Astrocyte (in vitro differentiated cells and primary cell): ENCODE data around the gene RWDD2A. TPM values are rescaled to one million over a fixed set of nuclear protein-coding genes. Genes with fewer than 3 reads are reported as not detected.

ENCODE experiments used
- DNase-seq: peaks from one replicate; pipeline ENCODE4 v3.0.0-alpha.2; 2010; ENCODE audit warnings: low read depth
- FAIRE-seq: peaks from 2 replicates; lab custom pipeline; 2011; peaks lifted over from hg19 to GRCh38; lab: Jason Lieb, UNC
- H2AFZ ChIP-seq: 2 replicates; pipeline ENCODE4 v1.6.0; 2012; ENCODE audit warnings: low read depth, low read length, inconsistent platforms
- H3K27ac ChIP-seq: 2 replicates; pipeline ENCODE4 v1.5.1; 2011; ENCODE audit warnings: low read depth, low read length, inconsistent platforms
- H3K27me3 ChIP-seq: 2 replicates; pipeline ENCODE4 v1.6.0; 2011; ENCODE audit warnings: low read length, inconsistent platforms; ENCODE audit not compliant: insufficient read depth
- H3K36me3 ChIP-seq: 2 replicates; pipeline ENCODE4 v1.5.1; 2011; ENCODE audit warnings: low read length, inconsistent platforms; ENCODE audit not compliant: insufficient read depth
- H3K4me1 ChIP-seq: 2 replicates; pipeline ENCODE4 v1.5.1; 2011; ENCODE audit warnings: low read length, inconsistent platforms; ENCODE audit not compliant: insufficient read depth
- H3K4me2 ChIP-seq: 2 replicates; pipeline ENCODE4 v1.6.0; 2012; ENCODE audit warnings: low read length, inconsistent platforms
- H3K4me3 ChIP-seq: 2 replicates; pipeline ENCODE4 v1.5.1; 2011; ENCODE audit warnings: low read depth, mild to moderate bottlenecking, low read length, inconsistent platforms; ENCODE audit not compliant: insufficient read depth
- H3K79me2 ChIP-seq: 2 replicates; pipeline ENCODE4 v1.6.0; 2012; ENCODE audit warnings: mild to moderate bottlenecking, low read length, inconsistent platforms; ENCODE audit not compliant: insufficient read depth
- H3K9ac ChIP-seq: 2 replicates; pipeline ENCODE4 v1.6.0; 2012; ENCODE audit warnings: mild to moderate bottlenecking, low read length, inconsistent platforms
- H3K9me3 ChIP-seq: 2 replicates; pipeline ENCODE4 v1.5.1; 2012; ENCODE audit warnings: low read depth, mild to moderate bottlenecking, low read length, inconsistent platforms; ENCODE audit not compliant: insufficient read depth
- H4K20me1 ChIP-seq: 2 replicates; pipeline ENCODE4 v1.6.0; 2012; ENCODE audit warnings: low read length, inconsistent platforms; ENCODE audit not compliant: insufficient read depth
- H3K27ac Mint-ChIP-seq: one replicate; pipeline ENCODE4 v1.8.0; 2021; ENCODE audit warnings: mild to moderate bottlenecking, mixed read lengths; ENCODE audit not compliant: unreplicated experiment
- H3K27me3 Mint-ChIP-seq: one replicate; pipeline ENCODE4 v1.8.0; 2021; ENCODE audit warnings: low read depth, mixed read lengths; ENCODE audit not compliant: unreplicated experiment
- H3K36me3 Mint-ChIP-seq: one replicate; pipeline ENCODE4 v1.8.0; 2021; ENCODE audit warnings: low read depth, mixed read lengths; ENCODE audit not compliant: unreplicated experiment
- H3K4me1 Mint-ChIP-seq: one replicate; pipeline ENCODE4 v1.8.0; 2021; ENCODE audit warnings: low read depth, mixed read lengths; ENCODE audit not compliant: unreplicated experiment
- H3K4me3 Mint-ChIP-seq: one replicate; pipeline ENCODE4 v1.8.0; 2021; ENCODE audit warnings: mild to moderate bottlenecking, moderate library complexity, mixed read lengths; ENCODE audit not compliant: unreplicated experiment
- H3K9me3 Mint-ChIP-seq: one replicate; pipeline ENCODE4 v1.8.0; 2021; ENCODE audit warnings: mild to moderate bottlenecking, mixed read lengths; ENCODE audit not compliant: unreplicated experiment
- CTCF ChIP-seq: IDR thresholded peaks from 2 replicates; pipeline ENCODE4 v1.5.1; 2011; ENCODE audit warnings: low read depth, mild to moderate bottlenecking, inconsistent platforms, low read length, moderate library complexity; ENCODE audit not compliant: insufficient read depth
- EZH2 ChIP-seq: IDR thresholded peaks from 2 replicates; pipeline ENCODE4 v1.6.1; 2012; ENCODE audit warnings: mild to moderate bottlenecking, low read length, inconsistent platforms; ENCODE audit not compliant: insufficient read depth
- total RNA-seq: library from RNA; stranded (reverse); gene quantifications from 2 replicates; pipeline ENCODE4 v1.2.1, GENCODE V29; 2021

RWDD2A gene
- total RNA-seq, 1 donor from 2014 or later: 4.9 TPM

GRCh38 chr6:83180426-83180950 lies 12.7 kb upstream of the RWDD2A start:
- Histone ChIP-seq H2AFZ (no peak overlapping the region), H3K9me3 (no peaks in the 10 kb centered on the region), H3K27me3 (no peaks in the 10 kb centered on the region), H3K36me3 (peaks cover 71% of the 10 kb centered on the region), H3K9ac (no peak overlapping the region), H3K27ac (no peak overlapping the region), H3K4me2 (no peak overlapping the region), H3K79me2 (peaks cover 27% of the 10 kb centered on the region), H4K20me1 (peaks cover 74% of the 10 kb centered on the region), H3K4me1 (peaks cover 22% of the 10 kb centered on the region), H3K4me3 (no peak overlapping the region)
- Mint-ChIP-seq H3K9me3 (no peaks in the 10 kb centered on the region), H3K27ac (no peak overlapping the region), H3K27me3 (no peaks in the 10 kb centered on the region), H3K4me3 (no peak overlapping the region), H3K36me3 (peaks cover 30% of the 10 kb centered on the region), H3K4me1 (peaks cover 35% of the 10 kb centered on the region)
- TF ChIP-seq EZH2 (no peak), CTCF (no peak)
- DNase-seq: no peak
- FAIRE-seq: no peak

GRCh38 chr6:83182114-83182513 lies 11.0 kb upstream of the RWDD2A start:
- no peak for TF ChIP-seq EZH2
- no peak for TF ChIP-seq CTCF
- FAIRE-seq (no peak), DNase-seq (no peak)
- peaks cover 68% of the 10 kb centered on the region for H4K20me1 ChIP-seq
- no peaks in the 10 kb centered on the region for H3K27me3 ChIP-seq
- no peak overlapping the region for H3K4me3 Mint-ChIP-seq
- peak overlapping the region; percentile 80 for H3K27ac Mint-ChIP-seq
- peaks cover 32% of the 10 kb centered on the region for H3K36me3 Mint-ChIP-seq
- no peak overlapping the region for H3K4me2 ChIP-seq
- no peaks in the 10 kb centered on the region for H3K9me3 ChIP-seq
- peaks cover 35% of the 10 kb centered on the region for H3K4me1 Mint-ChIP-seq
- H3K27ac ChIP-seq: no peak overlapping the region
- no peaks in the 10 kb centered on the region for H3K9me3 Mint-ChIP-seq
- no peak overlapping the region for H2AFZ ChIP-seq
- H3K36me3 ChIP-seq: peaks cover 68% of the 10 kb centered on the region
- H3K79me2 ChIP-seq: peaks cover 32% of the 10 kb centered on the region
- H3K27me3 Mint-ChIP-seq: no peaks in the 10 kb centered on the region
- H3K4me3 ChIP-seq: no peak overlapping the region
- no peak overlapping the region for H3K9ac ChIP-seq
- peaks cover 22% of the 10 kb centered on the region for H3K4me1 ChIP-seq

- H3K27me3 ChIP-seq: no peaks in the 10 kb centered on the region
- peaks cover 43% of the 10 kb centered on the region for H3K79me2 ChIP-seq
- peaks cover 22% of the 10 kb centered on the region for H3K4me1 ChIP-seq
- Mint-ChIP-seq H3K9me3 (no peaks in the 10 kb centered on the region), H3K27me3 (no peaks in the 10 kb centered on the region), H3K4me3 (peak overlapping the region; percentile 46), H3K36me3 (peaks cover 30% of the 10 kb centered on the region), H3K4me1 (peaks cover 35% of the 10 kb centered on the region), H3K27ac (peak overlapping the region; percentile 94)
- H4K20me1 ChIP-seq: peaks cover 67% of the 10 kb centered on the region
- TF ChIP-seq EZH2 (no peak), CTCF (no peak)
- peak overlapping the region; percentile 60 for H3K4me2 ChIP-seq
- H2AFZ ChIP-seq: no peak overlapping the region
- peak; percentile 96 for DNase-seq
- H3K36me3 ChIP-seq: peaks cover 64% of the 10 kb centered on the region
- no peaks in the 10 kb centered on the region for H3K9me3 ChIP-seq
- peak overlapping the region; percentile 46 for H3K9ac ChIP-seq
- peak overlapping the region; percentile 70 for H3K27ac ChIP-seq
- peak; percentile 98 for FAIRE-seq
- H3K4me3 ChIP-seq: no peak overlapping the region
Measured at GRCh38 chr6:83183082-83183828, 9.9 kb upstream of the RWDD2A start.
